ENCODE results near the gene RAB3IL1. TPM values are rescaled to one million over a fixed set of nuclear protein-coding genes. Genes with fewer than 3 reads are reported as not detected.
"Not testable (repeated sequence)": the region's sequence is repeated elsewhere in the genome, so short reads cannot be mapped to it uniquely, and the experiment has no call there.

The RAB3IL1 gene
- polyA plus RNA-seq, 3 donors = 0.13 TPM; not detected in 2

- peaks cover 47% of the 10 kb centered on the region for H3K4me1 Mint-ChIP-seq
Observed at GRCh38 chr11:61954106-61954850, 36.9 kb upstream of the RAB3IL1 start.

GRCh38 chr11:61953632-61954031, 36.3 kb upstream of the RAB3IL1 start:
- peaks cover 46 to 53% of the 10 kb centered on the region in 2 donors for H3K4me1 ChIP-seq (ENCODE audit: control insufficient read depth in 1 of 2, insufficient read depth in 2 of 2, low read length in 2 of 2)
- peaks cover 21 to 32% of the 10 kb centered on the region in 2 donors for H3K36me3 Mint-ChIP-seq
- H3K4me2 ChIP-seq (replicated peaks; ENCODE audit: extremely low read depth, low read length, poor library complexity, severe bottlenecking); H3K27me3 Mint-ChIP-seq (ENCODE audit: low read depth in 3 of 3); H3K4me3 ChIP-seq (replicated peaks in 1 of 3; ENCODE audit: low read depth in 2 of 3, low read length in 3 of 3); H3K4me3 Mint-ChIP-seq; H2AFZ ChIP-seq (ENCODE audit: insufficient read depth, low read depth, low read length, poor library complexity, severe bottlenecking); H3K27ac ChIP-seq (ENCODE audit: low read depth in 1 of 2, low read length in 2 of 2); H3K27me3 ChIP-seq (ENCODE audit: control insufficient read depth in 2 of 2, insufficient read depth in 2 of 2, low read length in 2 of 2); DNase-seq; H3K9me3 Mint-ChIP-seq; H3K9me3 ChIP-seq (replicated peaks in 1 of 2; ENCODE audit: control insufficient read depth in 1 of 2, insufficient read depth in 1 of 2, low read length in 2 of 2); intact Hi-C loops (cut with micrococcal nuclease); H3K9ac ChIP-seq (ENCODE audit: insufficient read depth, low read length, poor library complexity, severe bottlenecking); H4K20me1 ChIP-seq (ENCODE audit: insufficient read depth, low read length): not testable (repeated sequence)
- H3K27ac Mint-ChIP-seq = peak overlapping the region in 2 of 7 donors; percentile 92 to 96
- peaks cover 15 to 20% of the 10 kb centered on the region in 2 donors for H3K36me3 ChIP-seq (replicated peaks in 1 of 2; ENCODE audit: control insufficient read depth in 1 of 2, insufficient read depth in 2 of 2, low read length in 2 of 2)
- WGBS (ENCODE audit: insufficient coverage) = 91% methylated on average over 4 of the region's 5 CpGs
- H3K79me2 ChIP-seq (ENCODE audit: insufficient read depth, low read length) = peaks cover 16% of the 10 kb centered on the region
- peaks cover 46% of the 10 kb centered on the region for H3K4me1 Mint-ChIP-seq

More at GRCh38 chr11:61954106-61954850, 36.9 kb upstream of the RAB3IL1 start:
- Histone ChIP-seq H3K4me2 (replicated peaks; ENCODE audit: extremely low read depth, low read length, poor library complexity, severe bottlenecking) (peak overlapping the region; percentile 77), H2AFZ (ENCODE audit: insufficient read depth, low read depth, low read length, poor library complexity, severe bottlenecking) (peak overlapping the region; percentile 67), H3K27me3 (ENCODE audit: control insufficient read depth in 2 of 2, insufficient read depth in 2 of 2, low read length in 2 of 2) (no peaks in the 10 kb centered on the region), H3K79me2 (ENCODE audit: insufficient read depth, low read length) (peaks cover 16% of the 10 kb centered on the region), H4K20me1 (ENCODE audit: insufficient read depth, low read length) (no peaks in the 10 kb centered on the region), H3K4me1 (ENCODE audit: control insufficient read depth in 1 of 2, insufficient read depth in 2 of 2, low read length in 2 of 2) (peaks cover 46 to 56% of the 10 kb centered on the region in 2 donors), H3K36me3 (replicated peaks in 1 of 2; ENCODE audit: control insufficient read depth in 1 of 2, insufficient read depth in 2 of 2, low read length in 2 of 2) (peaks cover 15 to 26% of the 10 kb centered on the region in 2 donors), H3K9ac (ENCODE audit: insufficient read depth, low read length, poor library complexity, severe bottlenecking) (peak overlapping the region; percentile 89), H3K4me3 (replicated peaks in 1 of 3; ENCODE audit: low read depth in 2 of 3, low read length in 3 of 3) (peak overlapping the region in 2 of 3 experiments; percentile 70 to 77), H3K9me3 (replicated peaks in 1 of 2; ENCODE audit: control insufficient read depth in 1 of 2, insufficient read depth in 1 of 2, low read length in 2 of 2) (no peaks in the 10 kb centered on the region), H3K27ac (ENCODE audit: low read depth in 1 of 2, low read length in 2 of 2) (peak overlapping the region; percentile 91 to 95)
- intact Hi-C loops (cut with micrococcal nuclease) = no loop called here
- H3K27ac Mint-ChIP-seq = peak overlapping the region; percentile 91 to 98 (median 96)
- peaks cover 0 to 3% (median 1%) of the 10 kb centered on the region in 3 donors for H3K27me3 Mint-ChIP-seq (ENCODE audit: low read depth in 3 of 3)
- no peak for TF ChIP-seq CTCF (IDR thresholded peaks at IDR 0.05)
- peak overlapping the region; percentile 82 to 85 for H3K4me3 Mint-ChIP-seq
- DNase-seq = peak in 1 of 3 donors; percentile 35
- peaks cover 28 to 39% of the 10 kb centered on the region in 2 donors for H3K36me3 Mint-ChIP-seq
- H3K9me3 Mint-ChIP-seq = peaks cover 0 to 3% (median 0%) of the 10 kb centered on the region in 7 donors
- 91% methylated on average over 4 of the region's 9 CpGs for WGBS (ENCODE audit: insufficient coverage)
